ENCODE results near the gene SNX4. TPM values are rescaled to one million over a fixed set of nuclear protein-coding genes. Genes with fewer than 3 reads are reported as not detected.
"Not testable (repeated sequence)": the region's sequence is repeated elsewhere in the genome, so short reads cannot be mapped to it uniquely, and the experiment has no call there.

The SNX4 gene
- total RNA-seq, 1 experiment from 2014 or later: 23.2 TPM

DNA sequence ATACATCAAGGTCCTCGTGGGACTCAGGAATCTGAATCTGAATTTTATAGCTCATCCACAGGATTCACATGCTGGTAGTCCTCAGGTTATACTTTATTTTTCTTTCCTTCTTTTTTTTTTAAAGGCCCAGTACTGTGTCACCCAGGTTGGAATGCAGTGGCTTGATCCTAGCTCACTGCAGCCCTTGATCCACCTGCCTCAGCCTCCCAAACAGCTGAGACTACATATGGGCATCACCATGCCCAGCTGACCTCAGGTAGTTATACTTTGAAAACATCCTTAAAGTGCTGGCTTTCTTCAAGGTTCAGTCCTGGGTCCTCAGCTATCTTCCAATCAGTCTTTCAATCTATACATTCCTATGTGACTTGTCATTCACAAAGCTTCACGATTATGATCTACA is 38.2 kb downstream of the SNX4 start (continued):
- TF ChIP-seq, protein P1, sequence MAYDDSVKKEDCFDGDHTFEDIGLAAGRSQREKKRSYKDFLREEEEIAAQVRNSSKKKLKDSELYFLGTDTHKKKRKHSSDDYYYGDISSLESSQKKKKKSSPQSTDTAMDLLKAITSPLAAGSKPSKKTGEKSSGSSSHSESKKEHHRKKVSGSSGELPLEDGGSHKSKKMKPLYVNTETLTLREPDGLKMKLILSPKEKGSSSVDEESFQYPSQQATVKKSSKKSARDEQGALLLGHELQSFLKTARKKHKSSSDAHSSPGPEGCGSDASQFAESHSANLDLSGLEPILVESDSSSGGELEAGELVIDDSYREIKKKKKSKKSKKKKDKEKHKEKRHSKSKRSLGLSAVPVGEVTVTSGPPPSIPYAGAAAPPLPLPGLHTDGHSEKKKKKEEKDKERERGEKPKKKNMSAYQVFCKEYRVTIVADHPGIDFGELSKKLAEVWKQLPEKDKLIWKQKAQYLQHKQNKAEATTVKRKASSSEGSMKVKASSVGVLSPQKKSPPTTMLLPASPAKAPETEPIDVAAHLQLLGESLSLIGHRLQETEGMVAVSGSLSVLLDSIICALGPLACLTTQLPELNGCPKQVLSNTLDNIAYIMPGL (CRISPR knock-in tag; IDR thresholded peaks at IDR 0.05): no peak
- no peak for TF ChIP-seq ZNF138 (CRISPR knock-in tag; conservative IDR thresholded peaks at IDR 0.05)
- TF ChIP-seq, protein P2, sequence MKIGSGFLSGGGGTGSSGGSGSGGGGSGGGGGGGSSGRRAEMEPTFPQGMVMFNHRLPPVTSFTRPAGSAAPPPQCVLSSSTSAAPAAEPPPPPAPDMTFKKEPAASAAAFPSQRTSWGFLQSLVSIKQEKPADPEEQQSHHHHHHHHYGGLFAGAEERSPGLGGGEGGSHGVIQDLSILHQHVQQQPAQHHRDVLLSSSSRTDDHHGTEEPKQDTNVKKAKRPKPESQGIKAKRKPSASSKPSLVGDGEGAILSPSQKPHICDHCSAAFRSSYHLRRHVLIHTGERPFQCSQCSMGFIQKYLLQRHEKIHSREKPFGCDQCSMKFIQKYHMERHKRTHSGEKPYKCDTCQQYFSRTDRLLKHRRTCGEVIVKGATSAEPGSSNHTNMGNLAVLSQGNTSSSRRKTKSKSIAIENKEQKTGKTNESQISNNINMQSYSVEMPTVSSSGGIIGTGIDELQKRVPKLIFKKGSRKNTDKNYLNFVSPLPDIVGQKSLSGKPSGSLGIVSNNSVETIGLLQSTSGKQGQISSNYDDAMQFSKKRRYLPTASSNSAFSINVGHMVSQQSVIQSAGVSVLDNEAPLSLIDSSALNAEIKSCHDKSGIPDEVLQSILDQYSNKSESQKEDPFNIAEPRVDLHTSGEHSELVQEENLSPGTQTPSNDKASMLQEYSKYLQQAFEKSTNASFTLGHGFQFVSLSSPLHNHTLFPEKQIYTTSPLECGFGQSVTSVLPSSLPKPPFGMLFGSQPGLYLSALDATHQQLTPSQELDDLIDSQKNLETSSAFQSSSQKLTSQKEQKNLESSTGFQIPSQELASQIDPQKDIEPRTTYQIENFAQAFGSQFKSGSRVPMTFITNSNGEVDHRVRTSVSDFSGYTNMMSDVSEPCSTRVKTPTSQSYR (CRISPR knock-in tag; IDR thresholded peaks at IDR 0.05): no peak

DNA sequence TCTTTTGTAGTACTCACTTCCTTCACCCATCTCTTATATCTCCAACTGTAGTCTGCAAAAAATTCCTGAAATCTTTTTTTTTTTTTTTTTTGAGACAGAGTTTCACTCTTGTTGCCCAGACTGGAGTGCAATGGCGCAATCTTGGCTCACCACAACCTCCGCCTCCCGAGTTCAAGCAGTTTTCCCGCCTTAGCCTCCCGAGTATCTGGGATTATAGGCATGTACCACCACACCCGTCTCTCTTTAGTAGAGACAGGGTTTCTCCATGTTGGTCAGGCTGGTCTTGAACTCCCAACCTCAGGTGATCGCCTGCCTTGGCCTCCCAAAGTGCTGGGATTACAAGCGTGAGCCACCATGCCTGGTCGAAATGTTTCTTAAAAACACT is 38.6 kb downstream of the SNX4 start:
- H3K27ac Mint-ChIP-seq; H3K27me3 Mint-ChIP-seq (ENCODE audit: low read depth); POLR2A ChIA-PET; DNase-seq (ENCODE audit: low spot score); H3K9me3 Mint-ChIP-seq; ATAC-seq; H3K4me1 Mint-ChIP-seq; H3K4me3 Mint-ChIP-seq: not testable (repeated sequence)
- H3K36me3 Mint-ChIP-seq: peaks cover 13% of the 10 kb centered on the region
- CTCF ChIA-PET: interaction anchor here (1.1 kb wide), 1 partner anchor 43 kb away, joined by 3 read pairs; no protein-coding TSS in a partner anchor

DNA sequence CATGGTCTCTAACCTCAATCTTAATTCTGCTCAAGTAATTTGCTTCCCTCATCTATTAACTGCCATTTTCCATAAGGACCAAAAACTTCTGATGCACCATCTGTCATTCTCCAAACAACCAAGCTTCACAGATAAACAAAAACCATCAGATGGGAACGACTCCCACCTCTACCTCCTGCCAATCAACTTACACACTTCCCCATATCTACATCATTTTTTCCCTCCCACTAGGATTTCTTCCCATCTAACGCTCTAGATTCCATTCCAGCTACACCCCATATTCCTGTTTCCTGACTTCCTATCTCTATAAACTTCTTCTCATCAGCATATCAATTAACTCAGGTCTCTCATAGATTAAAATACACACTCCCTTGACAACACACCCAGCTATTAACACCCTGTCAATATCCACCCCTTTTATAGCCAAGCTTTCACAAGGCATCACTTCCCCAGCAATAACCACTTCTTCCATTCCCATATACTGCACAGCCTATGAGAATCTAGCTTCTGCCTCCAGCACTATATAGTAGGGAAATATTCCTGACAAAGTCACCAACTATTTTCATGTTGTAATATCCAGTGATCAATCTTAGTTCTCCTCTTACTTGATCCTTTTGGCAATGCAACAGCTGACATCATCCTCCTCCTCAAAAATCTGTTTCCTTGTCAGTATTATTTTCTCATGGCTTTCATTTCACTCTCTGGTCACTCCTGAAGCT is 39.2 kb downstream of the SNX4 start:
- H3K4me3 Mint-ChIP-seq: no peak overlapping the region
- H3K4me1 Mint-ChIP-seq: peaks cover 6% of the 10 kb centered on the region
- ChIA-PET POLR2A (interaction anchor here (0.5 kb wide), 1 partner anchor 252 kb away, joined by 10 read pairs; no protein-coding TSS in a partner anchor), CTCF (interaction anchor here (1.1 kb wide), 1 partner anchor 42 kb away, joined by 3 read pairs; no protein-coding TSS in a partner anchor)
- TF ChIP-seq, protein P3, sequence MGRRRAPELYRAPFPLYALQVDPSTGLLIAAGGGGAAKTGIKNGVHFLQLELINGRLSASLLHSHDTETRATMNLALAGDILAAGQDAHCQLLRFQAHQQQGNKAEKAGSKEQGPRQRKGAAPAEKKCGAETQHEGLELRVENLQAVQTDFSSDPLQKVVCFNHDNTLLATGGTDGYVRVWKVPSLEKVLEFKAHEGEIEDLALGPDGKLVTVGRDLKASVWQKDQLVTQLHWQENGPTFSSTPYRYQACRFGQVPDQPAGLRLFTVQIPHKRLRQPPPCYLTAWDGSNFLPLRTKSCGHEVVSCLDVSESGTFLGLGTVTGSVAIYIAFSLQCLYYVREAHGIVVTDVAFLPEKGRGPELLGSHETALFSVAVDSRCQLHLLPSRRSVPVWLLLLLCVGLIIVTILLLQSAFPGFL (CRISPR knock-in tag; IDR thresholded peaks at IDR 0.05; ENCODE audit: borderline replicate concordance): no peak
- TF ChIP-seq SMAD4 (CRISPR knock-in tag; IDR thresholded peaks at IDR 0.05) (no peak), NR1H2 (CRISPR knock-in tag; IDR thresholded peaks at IDR 0.05) (no peak), NFE2L1 (CRISPR knock-in tag; IDR thresholded peaks at IDR 0.05) (no peak), EMX1 (CRISPR knock-in tag; IDR thresholded peaks at IDR 0.05) (no peak), GABPB1 (CRISPR knock-in tag; IDR thresholded peaks at IDR 0.05) (no peak), ZNF423 (CRISPR knock-in tag; IDR thresholded peaks at IDR 0.05) (no peak), RELA (CRISPR knock-in tag; IDR thresholded peaks at IDR 0.05; ENCODE audit: borderline replicate concordance) (no peak), CREB1 (CRISPR knock-in tag; IDR thresholded peaks at IDR 0.05) (no peak)
- TF ChIP-seq, protein P4, sequence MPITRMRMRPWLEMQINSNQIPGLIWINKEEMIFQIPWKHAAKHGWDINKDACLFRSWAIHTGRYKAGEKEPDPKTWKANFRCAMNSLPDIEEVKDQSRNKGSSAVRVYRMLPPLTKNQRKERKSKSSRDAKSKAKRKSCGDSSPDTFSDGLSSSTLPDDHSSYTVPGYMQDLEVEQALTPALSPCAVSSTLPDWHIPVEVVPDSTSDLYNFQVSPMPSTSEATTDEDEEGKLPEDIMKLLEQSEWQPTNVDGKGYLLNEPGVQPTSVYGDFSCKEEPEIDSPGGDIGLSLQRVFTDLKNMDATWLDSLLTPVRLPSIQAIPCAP (CRISPR knock-in tag; IDR thresholded peaks at IDR 0.05): no peak
- TF ChIP-seq, protein P5, sequence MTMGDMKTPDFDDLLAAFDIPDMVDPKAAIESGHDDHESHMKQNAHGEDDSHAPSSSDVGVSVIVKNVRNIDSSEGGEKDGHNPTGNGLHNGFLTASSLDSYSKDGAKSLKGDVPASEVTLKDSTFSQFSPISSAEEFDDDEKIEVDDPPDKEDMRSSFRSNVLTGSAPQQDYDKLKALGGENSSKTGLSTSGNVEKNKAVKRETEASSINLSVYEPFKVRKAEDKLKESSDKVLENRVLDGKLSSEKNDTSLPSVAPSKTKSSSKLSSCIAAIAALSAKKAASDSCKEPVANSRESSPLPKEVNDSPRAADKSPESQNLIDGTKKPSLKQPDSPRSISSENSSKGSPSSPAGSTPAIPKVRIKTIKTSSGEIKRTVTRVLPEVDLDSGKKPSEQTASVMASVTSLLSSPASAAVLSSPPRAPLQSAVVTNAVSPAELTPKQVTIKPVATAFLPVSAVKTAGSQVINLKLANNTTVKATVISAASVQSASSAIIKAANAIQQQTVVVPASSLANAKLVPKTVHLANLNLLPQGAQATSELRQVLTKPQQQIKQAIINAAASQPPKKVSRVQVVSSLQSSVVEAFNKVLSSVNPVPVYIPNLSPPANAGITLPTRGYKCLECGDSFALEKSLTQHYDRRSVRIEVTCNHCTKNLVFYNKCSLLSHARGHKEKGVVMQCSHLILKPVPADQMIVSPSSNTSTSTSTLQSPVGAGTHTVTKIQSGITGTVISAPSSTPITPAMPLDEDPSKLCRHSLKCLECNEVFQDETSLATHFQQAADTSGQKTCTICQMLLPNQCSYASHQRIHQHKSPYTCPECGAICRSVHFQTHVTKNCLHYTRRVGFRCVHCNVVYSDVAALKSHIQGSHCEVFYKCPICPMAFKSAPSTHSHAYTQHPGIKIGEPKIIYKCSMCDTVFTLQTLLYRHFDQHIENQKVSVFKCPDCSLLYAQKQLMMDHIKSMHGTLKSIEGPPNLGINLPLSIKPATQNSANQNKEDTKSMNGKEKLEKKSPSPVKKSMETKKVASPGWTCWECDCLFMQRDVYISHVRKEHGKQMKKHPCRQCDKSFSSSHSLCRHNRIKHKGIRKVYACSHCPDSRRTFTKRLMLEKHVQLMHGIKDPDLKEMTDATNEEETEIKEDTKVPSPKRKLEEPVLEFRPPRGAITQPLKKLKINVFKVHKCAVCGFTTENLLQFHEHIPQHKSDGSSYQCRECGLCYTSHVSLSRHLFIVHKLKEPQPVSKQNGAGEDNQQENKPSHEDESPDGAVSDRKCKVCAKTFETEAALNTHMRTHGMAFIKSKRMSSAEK (CRISPR knock-in tag; IDR thresholded peaks at IDR 0.05; ENCODE audit: borderline replicate concordance): no peak
- TF ChIP-seq, protein P6, sequence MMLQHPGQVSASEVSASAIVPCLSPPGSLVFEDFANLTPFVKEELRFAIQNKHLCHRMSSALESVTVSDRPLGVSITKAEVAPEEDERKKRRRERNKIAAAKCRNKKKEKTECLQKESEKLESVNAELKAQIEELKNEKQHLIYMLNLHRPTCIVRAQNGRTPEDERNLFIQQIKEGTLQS (CRISPR knock-in tag; conservative IDR thresholded peaks at IDR 0.05): no peak
- peaks cover 11% of the 10 kb centered on the region; the same call in 1 of the 2 replicates for H3K36me3 Mint-ChIP-seq
- DNase-seq (ENCODE audit: low spot score) (no peak), ATAC-seq (no peak)
- H3K27me3 Mint-ChIP-seq (ENCODE audit: low read depth): no peaks in the 10 kb centered on the region
- no peak overlapping the region for H3K27ac Mint-ChIP-seq
- H3K9me3 Mint-ChIP-seq: no peaks in the 10 kb centered on the region

All from WTC11 (cell line).